Neuronal stem cell (in vitro differentiated cells): ENCODE data around the gene PRKCE.

Experiments
- DNase-seq: peaks from one replicate; pipeline ENCODE4 v3.0.0-alpha.2; 2013; ENCODE audit warnings: low spot score
- H2AFZ ChIP-seq: one replicate; pipeline ENCODE4 v1.6.1; 2013; ENCODE audit warnings: mild to moderate bottlenecking, low read length, inconsistent platforms
- H2AK5ac ChIP-seq: 2 replicates; pipeline ENCODE4 v1.6.1; 2013; ENCODE audit warnings: low read depth, mild to moderate bottlenecking, inconsistent platforms, low read length, moderate library complexity, mixed read lengths
- H2BK120ac ChIP-seq: 2 replicates; pipeline ENCODE4 v1.6.1; 2013; ENCODE audit warnings: low read depth, mild to moderate bottlenecking, inconsistent platforms, low read length, moderate library complexity, mixed read lengths
- H2BK12ac ChIP-seq: one replicate; pipeline ENCODE4 v1.6.1; 2013; ENCODE audit warnings: low read length, inconsistent platforms
- H2BK15ac ChIP-seq: 2 replicates; pipeline ENCODE4 v1.6.1; 2013; ENCODE audit warnings: mild to moderate bottlenecking, low read length, inconsistent platforms, mixed read lengths
- H2BK5ac ChIP-seq: one replicate; pipeline ENCODE4 v1.6.1; 2013; ENCODE audit warnings: inconsistent platforms, mild to moderate bottlenecking, low read length, moderate library complexity
- H3K14ac ChIP-seq: one replicate; pipeline ENCODE4 v1.6.1; 2013; ENCODE audit warnings: low read length, inconsistent platforms
- H3K18ac ChIP-seq: 2 replicates; pipeline ENCODE4 v1.6.1; 2013; ENCODE audit warnings: low read length, inconsistent platforms
- H3K23ac ChIP-seq: 2 replicates; pipeline ENCODE4 v1.6.1; 2013; ENCODE audit warnings: low read depth, mild to moderate bottlenecking, mixed read lengths, low read length, inconsistent platforms; ENCODE audit not compliant: poor library complexity
- H3K27ac ChIP-seq: replicated peaks from 3 replicates; pipeline ENCODE4 v1.5.1; 2013; ENCODE audit warnings: low read length, inconsistent platforms
- H3K27me3 ChIP-seq, 3 experiments: 2 replicates each; pipeline ENCODE4 v1.6.1; 2013; ENCODE audit warnings: low read length in 3 of 3, mild to moderate bottlenecking in 2 of 3, inconsistent platforms in 1 of 3, low read depth in 1 of 3, mixed read lengths in 1 of 3, moderate library complexity in 1 of 3; ENCODE audit not compliant: control insufficient read depth in 3 of 3, insufficient read depth in 3 of 3
- H3K36me3 ChIP-seq, 2 donors: replicated peaks in 1 of 2; 2 replicates each; pipeline ENCODE4 v1.6.1; 2013; ENCODE audit warnings: low read length in 2 of 2; ENCODE audit not compliant: control insufficient read depth in 2 of 2, insufficient read depth in 2 of 2
- H3K4ac ChIP-seq: 2 replicates; pipeline ENCODE4 v1.6.1; 2013; ENCODE audit warnings: inconsistent platforms, mild to moderate bottlenecking, low read length, moderate library complexity
- H3K4me1 ChIP-seq, 2 donors: 1 replicate in 1 of 2; 2 replicates in 1 of 2; pipeline ENCODE4 v1.6.1; 2013; ENCODE audit warnings: low read length in 2 of 2, low read depth in 1 of 2; ENCODE audit not compliant: control insufficient read depth in 2 of 2, insufficient read depth in 1 of 2
- H3K4me2 ChIP-seq: one replicate; pipeline ENCODE4 v1.6.1; 2013; ENCODE audit warnings: mild to moderate bottlenecking, low read length, inconsistent platforms; ENCODE audit not compliant: insufficient read depth, poor library complexity, severe bottlenecking
- H3K4me3 ChIP-seq, 2 donors: 2 replicates each; pipeline ENCODE4 v1.5.1; 2013; ENCODE audit warnings: low read length in 2 of 2, mild to moderate bottlenecking in 2 of 2, inconsistent platforms in 1 of 2, moderate library complexity in 1 of 2
- H3K79me1 ChIP-seq: one replicate; pipeline ENCODE4 v1.6.1; 2013; ENCODE audit warnings: low read depth, mild to moderate bottlenecking, inconsistent platforms, low read length, moderate library complexity
- H3K9ac ChIP-seq: one replicate; pipeline ENCODE4 v1.6.1; 2013; ENCODE audit warnings: mild to moderate bottlenecking, low read depth, low read length, inconsistent platforms; ENCODE audit not compliant: poor library complexity
- H3K9me3 ChIP-seq, 2 donors: replicated peaks in 1 of 2; 2 replicates each; pipeline versions ENCODE3 to v1.6.1; 2013; ENCODE audit warnings: low read length in 2 of 2, mild to moderate bottlenecking in 2 of 2, inconsistent platforms in 1 of 2, low read depth in 1 of 2, mixed read lengths in 1 of 2, moderate library complexity in 1 of 2; ENCODE audit not compliant: control insufficient read depth in 2 of 2, insufficient read depth in 1 of 2
- H4K8ac ChIP-seq: one replicate; pipeline ENCODE4 v1.6.1; 2013; ENCODE audit warnings: low read depth, mild to moderate bottlenecking, inconsistent platforms, low read length, moderate library complexity
- H4K91ac ChIP-seq: one replicate; pipeline ENCODE4 v1.6.1; 2013; ENCODE audit warnings: low read length, low read depth, mild to moderate bottlenecking, inconsistent platforms; ENCODE audit not compliant: poor library complexity
- WGBS, 2 donors: extraction: QIAGEN DNeasy Blood & Tissue Kit; methylation state at CpG; one replicate each; pipeline ENCODE4 v1.1.7; 2013; ENCODE audit warnings: missing lambda C conversion rate in 2 of 2, mixed read lengths in 1 of 2; ENCODE audit not compliant: insufficient read length in 2 of 2, insufficient replicate concordance in 1 of 2; ENCODE audit errors: extremely low coverage in 2 of 2; 5-methylcytosine and 5-hydroxymethylcytosine counted together

The PRKCE gene

GRCh38 chr2:45850558-45850957 lies 199.1 kb downstream of the PRKCE start:
- Histone ChIP-seq H4K91ac (no peak overlapping the region), H3K9ac (no peak overlapping the region), H2AFZ (no peak overlapping the region), H3K23ac (no peak overlapping the region), H2BK15ac (no peak overlapping the region), H3K27me3 (no peaks in the 10 kb centered on the region), H3K4me1 (peaks cover 0 to 2% of the 10 kb centered on the region in 2 donors), H3K36me3 (no peaks in the 10 kb centered on the region), H3K27ac (no peak overlapping the region), H3K4me2 (no peak overlapping the region), H3K4me3 (no peak overlapping the region), H3K18ac (no peak overlapping the region), H2BK120ac (no peak overlapping the region), H2BK5ac (no peak overlapping the region), H3K79me1 (no peaks in the 10 kb centered on the region), H4K8ac (no peak overlapping the region), H2AK5ac (no peak overlapping the region), H3K4ac (no peak overlapping the region), H2BK12ac (no peak overlapping the region), H3K14ac (no peak overlapping the region), H3K9me3 (peaks cover 0 to 2% of the 10 kb centered on the region in 2 donors)
- no peak for DNase-seq
- no CpG with 5 or more reads among the region's 2 CpGs for WGBS, 2 donors

- H3K79me1 ChIP-seq = no peaks in the 10 kb centered on the region
- H4K91ac ChIP-seq = no peak overlapping the region
- no peak overlapping the region for H2BK120ac ChIP-seq
Measured at GRCh38 chr2:45851111-45851510, 199.6 kb downstream of the PRKCE start.

GRCh38 chr2:45851576-45852304 lies 200.3 kb downstream of the PRKCE start:
- Histone ChIP-seq H2BK12ac (no peak overlapping the region), H3K4me1 (peaks cover 0 to 2% of the 10 kb centered on the region in 2 donors), H3K27me3 (no peaks in the 10 kb centered on the region), H2AK5ac (no peak overlapping the region), H3K36me3 (no peaks in the 10 kb centered on the region), H2BK15ac (no peak overlapping the region), H2AFZ (no peak overlapping the region), H2BK120ac (peak overlapping the region; percentile 50), H3K4me2 (no peak overlapping the region), H3K18ac (peak overlapping the region; percentile 20), H3K4me3 (no peak overlapping the region), H3K79me1 (no peaks in the 10 kb centered on the region), H3K9me3 (peaks cover 0 to 2% of the 10 kb centered on the region in 2 donors), H3K14ac (no peak overlapping the region), H3K27ac (no peak overlapping the region), H3K9ac (no peak overlapping the region), H3K4ac (no peak overlapping the region), H4K8ac (no peak overlapping the region), H2BK5ac (no peak overlapping the region), H4K91ac (no peak overlapping the region), H3K23ac (no peak overlapping the region)
- no peak for DNase-seq
- no CpG with 5 or more reads among the region's 11 CpGs for WGBS, 2 donors

More at GRCh38 chr2:45851111-45851510, 199.6 kb downstream of the PRKCE start:
- no peak overlapping the region for H3K18ac ChIP-seq
- DNase-seq = no peak
- no peak overlapping the region for H2BK15ac ChIP-seq
- H3K36me3 ChIP-seq = no peaks in the 10 kb centered on the region
- H3K4me3 ChIP-seq = no peak overlapping the region
- peaks cover 0 to 2% of the 10 kb centered on the region in 2 donors for H3K9me3 ChIP-seq
- H4K8ac ChIP-seq = no peak overlapping the region
- H3K23ac ChIP-seq = no peak overlapping the region
- no peak overlapping the region for H3K9ac ChIP-seq
- no peaks in the 10 kb centered on the region for H3K27me3 ChIP-seq
- H2BK5ac ChIP-seq = no peak overlapping the region
- no CpG with 5 or more reads among the region's 2 CpGs for WGBS, 2 donors
- no peak overlapping the region for H3K4ac ChIP-seq
- H2AK5ac ChIP-seq = no peak overlapping the region
- no peak overlapping the region for H2AFZ ChIP-seq
- H3K27ac ChIP-seq = no peak overlapping the region
- no peak overlapping the region for H3K14ac ChIP-seq
- H3K4me2 ChIP-seq = no peak overlapping the region
- peaks cover 0 to 2% of the 10 kb centered on the region in 2 donors for H3K4me1 ChIP-seq
- H2BK12ac ChIP-seq = no peak overlapping the region

GRCh38 chr2:45852450-45853150 lies 201.1 kb downstream of the PRKCE start:
- no peaks in the 10 kb centered on the region for H3K36me3 ChIP-seq
- no peak overlapping the region for H3K4ac ChIP-seq
- H2BK12ac ChIP-seq = no peak overlapping the region
- H3K4me1 ChIP-seq = peaks cover 0 to 2% of the 10 kb centered on the region in 2 donors
- DNase-seq = no peak
- H2BK15ac ChIP-seq = no peak overlapping the region
- no peak overlapping the region for H2BK5ac ChIP-seq
- H3K14ac ChIP-seq = no peak overlapping the region
- H3K23ac ChIP-seq = no peak overlapping the region
- H2AK5ac ChIP-seq = no peak overlapping the region
- H4K8ac ChIP-seq = no peak overlapping the region
- H3K18ac ChIP-seq = no peak overlapping the region
- H3K4me2 ChIP-seq = no peak overlapping the region
- H3K4me3 ChIP-seq = no peak overlapping the region
- H2BK120ac ChIP-seq = no peak overlapping the region
- H3K9ac ChIP-seq = no peak overlapping the region
- no peaks in the 10 kb centered on the region for H3K27me3 ChIP-seq
- peaks cover 0 to 2% of the 10 kb centered on the region in 2 donors for H3K9me3 ChIP-seq
- no peaks in the 10 kb centered on the region for H3K79me1 ChIP-seq
- WGBS, 2 donors = no CpG with 5 or more reads among the region's 6 CpGs
- H2AFZ ChIP-seq = no peak overlapping the region
- H4K91ac ChIP-seq = no peak overlapping the region
- H3K27ac ChIP-seq = no peak overlapping the region
